HEK293 (cell line): ENCODE data around the gene DST.

Experiments used
- CTCF ChIA-PET: fragments of 350-600 bp; formaldehyde crosslinking; extraction: SDS; loops from one replicate; lab custom pipeline; 2021; ENCODE audit warnings: antibody characterized with exemption; lab: Yijun Ruan, JAX
- POLR2A ChIA-PET: fragments of 300-600 bp; formaldehyde crosslinking; extraction: SDS; loops from one replicate; lab custom pipeline; 2020; ENCODE audit warnings: antibody characterized with exemption, inconsistent platforms; lab: Yijun Ruan, JAX
- H3K27ac ChIP-seq: fragments of 200-500 bp; sonication (Bioruptor generic); 2 replicates; pipeline ENCODE4 v1.5.1; 2014; ENCODE audit warnings: low read depth, low read length, control low read depth, inconsistent platforms; ENCODE audit errors: extremely low read depth
- H3K36me3 ChIP-seq, 2 experiments: fragments of 200-500 bp in 1 of 2; sonication (Bioruptor generic) in 1 of 2; 1 replicate in 1 of 2; 2 replicates in 1 of 2; pipeline ENCODE4 v1.5.1; 2014 to 2017; ENCODE audit warnings: inconsistent platforms in 2 of 2, low read length in 2 of 2; ENCODE audit not compliant: control insufficient read depth in 2 of 2, insufficient read depth in 1 of 2
- H3K4me1 ChIP-seq: fragments of 200-500 bp; sonication (Bioruptor generic); 2 replicates; pipeline ENCODE4 v1.5.1; 2014; ENCODE audit warnings: mild to moderate bottlenecking, low read length, inconsistent platforms; ENCODE audit not compliant: control insufficient read depth, insufficient read depth
- H3K4me3 ChIP-seq: 2 replicates; pipeline ENCODE4 v1.5.1; 2011; ENCODE audit warnings: low read depth, mild to moderate bottlenecking, control low read depth, low read length, moderate library complexity
- H3K9me3 ChIP-seq: fragments of 200-500 bp; sonication (Bioruptor generic); 2 replicates; pipeline ENCODE4 v1.5.1; 2014; ENCODE audit warnings: low read depth, low read length, inconsistent platforms; ENCODE audit not compliant: control insufficient read depth, insufficient read depth
- BCL11A ChIP-seq: fragments of 450-650 bp; formaldehyde crosslinking; IDR thresholded peaks from 2 replicates; pipeline ENCODE4 v1.5.1; 2016; ENCODE audit warnings: low read depth, missing biosample characterization, missing genetic modification characterization
- EGR2 ChIP-seq: fragments of 450-650 bp; formaldehyde crosslinking; IDR thresholded peaks from 2 replicates; pipeline ENCODE4 v1.5.1; 2016; ENCODE audit warnings: low read depth, missing biosample characterization, missing genetic modification characterization
- HOXD13 ChIP-seq: sonication (generic); formaldehyde crosslinking; IDR thresholded peaks from 2 replicates; pipeline ENCODE4 v1.8.0; 2022; ENCODE audit warnings: missing genetic modification reagents, borderline replicate concordance
- IKZF3 ChIP-seq: fragments of 450-650 bp; IDR thresholded peaks from 2 replicates; pipeline ENCODE4 v1.5.0; 2018; ENCODE audit warnings: missing biosample characterization, mild to moderate bottlenecking, missing genetic modification characterization, moderate library complexity
- MYNN ChIP-seq: fragments of 450-650 bp; formaldehyde crosslinking; IDR thresholded peaks from 2 replicates; pipeline ENCODE4 v1.5.1; 2016; ENCODE audit warnings: missing biosample characterization, missing genetic modification characterization, borderline replicate concordance
- REPIN1 ChIP-seq: fragments of 450-650 bp; formaldehyde crosslinking; IDR thresholded peaks from 2 replicates; pipeline ENCODE4 v1.5.1; 2017; ENCODE audit warnings: missing biosample characterization, missing genetic modification characterization, low read depth
- SCRT2 ChIP-seq: fragments of 450-650 bp; formaldehyde crosslinking; IDR thresholded peaks from 2 replicates; pipeline ENCODE4 v1.5.1; 2016; ENCODE audit warnings: missing biosample characterization, missing genetic modification characterization
- SP2 ChIP-seq: fragments of 450-650 bp; formaldehyde crosslinking; IDR thresholded peaks from 2 replicates; pipeline ENCODE4 v1.5.1; 2016; ENCODE audit warnings: missing biosample characterization, missing genetic modification characterization
- YY1 ChIP-seq: fragments of 450-650 bp; formaldehyde crosslinking; IDR thresholded peaks from 2 replicates; pipeline ENCODE4 v1.5.1; 2018; ENCODE audit warnings: missing biosample characterization, missing genetic modification characterization
- ZEB2 ChIP-seq: fragments of 450-650 bp; formaldehyde crosslinking; IDR thresholded peaks from 2 replicates; pipeline ENCODE4 v1.5.1; 2016; ENCODE audit warnings: missing biosample characterization, missing genetic modification characterization
- ZFP3 ChIP-seq: fragments of 450-650 bp; formaldehyde crosslinking; IDR thresholded peaks from 2 replicates; pipeline ENCODE4 v1.5.1; 2016; ENCODE audit warnings: low read depth, missing biosample characterization, missing genetic modification characterization
- ZNF223 ChIP-seq: fragments of 450-650 bp; formaldehyde crosslinking; IDR thresholded peaks from 2 replicates; pipeline ENCODE4 v1.5.1; 2016; ENCODE audit warnings: missing biosample characterization, missing genetic modification characterization
- ZNF341 ChIP-seq: fragments of 450-650 bp; formaldehyde crosslinking; IDR thresholded peaks from 2 replicates; pipeline ENCODE4; 2016; ENCODE audit warnings: low read depth, missing biosample characterization, missing genetic modification characterization
- ZNF350 ChIP-seq: fragments of 450-650 bp; formaldehyde crosslinking; IDR thresholded peaks from 2 replicates; pipeline ENCODE4 v1.5.0; 2017; ENCODE audit warnings: missing biosample characterization, mild to moderate bottlenecking, missing genetic modification characterization
- ZNF391 ChIP-seq: fragments of 450-650 bp; formaldehyde crosslinking; IDR thresholded peaks from 2 replicates; pipeline ENCODE4 v1.5.1; 2016; ENCODE audit warnings: low read depth, missing biosample characterization, missing genetic modification characterization, borderline replicate concordance
- ZNF423 ChIP-seq: fragments of 450-650 bp; formaldehyde crosslinking; IDR thresholded peaks from 2 replicates; pipeline ENCODE4 v1.5.1; 2016; ENCODE audit warnings: missing biosample characterization, missing genetic modification characterization
- ZNF621 ChIP-seq: fragments of 450-650 bp; formaldehyde crosslinking; IDR thresholded peaks from 2 replicates; pipeline ENCODE4 v1.5.1; 2017; ENCODE audit warnings: missing biosample characterization, missing genetic modification characterization
- ZNF624 ChIP-seq: fragments of 450-650 bp; formaldehyde crosslinking; IDR thresholded peaks from 2 replicates; pipeline ENCODE4 v1.5.1; 2017; ENCODE audit warnings: missing biosample characterization, missing genetic modification characterization
- TF ChIP-seq, protein P1 (sequence below): fragments of 450-650 bp; formaldehyde crosslinking; IDR thresholded peaks from 2 replicates; pipeline ENCODE4 v1.5.1; 2017; ENCODE audit warnings: missing biosample characterization, missing genetic modification characterization
- TF ChIP-seq, protein P2 (sequence below): fragments of 450-650 bp; formaldehyde crosslinking; IDR thresholded peaks from 2 replicates; pipeline ENCODE4 v1.5.1; 2016; ENCODE audit warnings: missing biosample characterization, missing genetic modification characterization
- TF ChIP-seq, protein P3 (sequence below): fragments of 450-650 bp; formaldehyde crosslinking; IDR thresholded peaks from 2 replicates; pipeline ENCODE4; 2016; ENCODE audit warnings: missing biosample characterization, missing genetic modification characterization
- TF ChIP-seq, protein P4 (sequence below): fragments of 450-650 bp; formaldehyde crosslinking; IDR thresholded peaks from 2 replicates; pipeline ENCODE4 v1.5.1; 2016; ENCODE audit warnings: missing biosample characterization, missing genetic modification characterization

DST gene

DNA sequence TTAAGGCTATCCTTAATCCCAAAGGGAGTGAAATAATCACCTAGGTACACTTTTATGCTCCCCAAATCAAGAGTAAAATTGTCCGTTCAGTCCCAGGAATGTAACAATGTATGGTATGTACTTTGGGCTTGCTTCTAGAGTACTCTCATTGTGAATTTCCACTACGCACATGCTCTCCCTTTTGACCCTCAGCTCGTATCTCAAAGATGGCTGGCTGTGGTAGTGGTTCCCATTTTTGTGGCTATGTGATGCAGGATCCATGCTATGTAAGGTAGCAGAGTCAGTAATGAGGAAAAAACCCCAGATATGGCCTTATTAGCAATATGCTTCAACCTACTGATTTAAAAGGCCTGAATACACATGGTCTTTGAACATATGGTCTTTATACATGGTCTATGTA, 133.7 kb downstream of the DST start (continued):
- TF ChIP-seq, protein P1, sequence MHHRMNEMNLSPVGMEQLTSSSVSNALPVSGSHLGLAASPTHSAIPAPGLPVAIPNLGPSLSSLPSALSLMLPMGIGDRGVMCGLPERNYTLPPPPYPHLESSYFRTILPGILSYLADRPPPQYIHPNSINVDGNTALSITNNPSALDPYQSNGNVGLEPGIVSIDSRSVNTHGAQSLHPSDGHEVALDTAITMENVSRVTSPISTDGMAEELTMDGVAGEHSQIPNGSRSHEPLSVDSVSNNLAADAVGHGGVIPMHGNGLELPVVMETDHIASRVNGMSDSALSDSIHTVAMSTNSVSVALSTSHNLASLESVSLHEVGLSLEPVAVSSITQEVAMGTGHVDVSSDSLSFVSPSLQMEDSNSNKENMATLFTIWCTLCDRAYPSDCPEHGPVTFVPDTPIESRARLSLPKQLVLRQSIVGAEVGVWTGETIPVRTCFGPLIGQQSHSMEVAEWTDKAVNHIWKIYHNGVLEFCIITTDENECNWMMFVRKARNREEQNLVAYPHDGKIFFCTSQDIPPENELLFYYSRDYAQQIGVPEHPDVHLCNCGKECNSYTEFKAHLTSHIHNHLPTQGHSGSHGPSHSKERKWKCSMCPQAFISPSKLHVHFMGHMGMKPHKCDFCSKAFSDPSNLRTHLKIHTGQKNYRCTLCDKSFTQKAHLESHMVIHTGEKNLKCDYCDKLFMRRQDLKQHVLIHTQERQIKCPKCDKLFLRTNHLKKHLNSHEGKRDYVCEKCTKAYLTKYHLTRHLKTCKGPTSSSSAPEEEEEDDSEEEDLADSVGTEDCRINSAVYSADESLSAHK (tag by site-specific recombination): no peak
- TF ChIP-seq REPIN1 (tag by site-specific recombination) (no peak), HOXD13 (CRISPR knock-in tag) (no peak)

DNA sequence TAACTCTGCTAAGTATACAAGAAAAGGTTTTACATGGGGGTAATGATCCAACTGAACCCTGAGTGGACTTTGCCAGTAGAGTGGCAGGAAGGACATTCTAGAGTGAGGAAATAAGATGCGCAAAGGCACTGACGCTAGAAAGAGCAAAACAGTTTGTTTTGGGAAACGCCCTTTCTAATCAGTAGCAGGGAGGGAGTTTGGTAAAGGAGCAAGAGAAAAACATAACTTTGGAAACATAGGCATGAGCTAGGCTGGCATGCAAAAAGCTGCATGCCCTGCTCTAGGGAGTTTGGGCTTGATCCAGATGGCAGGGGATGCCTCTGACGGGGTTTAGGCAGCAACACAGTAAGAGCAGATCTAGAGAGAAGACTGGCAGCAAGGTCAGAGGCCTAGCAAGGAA, 135.2 kb downstream of the DST start:
- H3K4me1 ChIP-seq: no peaks in the 10 kb centered on the region
- H3K36me3 ChIP-seq: peaks cover 43 to 46% of the 10 kb centered on the region in 2 experiments
- TF ChIP-seq, protein P2, sequence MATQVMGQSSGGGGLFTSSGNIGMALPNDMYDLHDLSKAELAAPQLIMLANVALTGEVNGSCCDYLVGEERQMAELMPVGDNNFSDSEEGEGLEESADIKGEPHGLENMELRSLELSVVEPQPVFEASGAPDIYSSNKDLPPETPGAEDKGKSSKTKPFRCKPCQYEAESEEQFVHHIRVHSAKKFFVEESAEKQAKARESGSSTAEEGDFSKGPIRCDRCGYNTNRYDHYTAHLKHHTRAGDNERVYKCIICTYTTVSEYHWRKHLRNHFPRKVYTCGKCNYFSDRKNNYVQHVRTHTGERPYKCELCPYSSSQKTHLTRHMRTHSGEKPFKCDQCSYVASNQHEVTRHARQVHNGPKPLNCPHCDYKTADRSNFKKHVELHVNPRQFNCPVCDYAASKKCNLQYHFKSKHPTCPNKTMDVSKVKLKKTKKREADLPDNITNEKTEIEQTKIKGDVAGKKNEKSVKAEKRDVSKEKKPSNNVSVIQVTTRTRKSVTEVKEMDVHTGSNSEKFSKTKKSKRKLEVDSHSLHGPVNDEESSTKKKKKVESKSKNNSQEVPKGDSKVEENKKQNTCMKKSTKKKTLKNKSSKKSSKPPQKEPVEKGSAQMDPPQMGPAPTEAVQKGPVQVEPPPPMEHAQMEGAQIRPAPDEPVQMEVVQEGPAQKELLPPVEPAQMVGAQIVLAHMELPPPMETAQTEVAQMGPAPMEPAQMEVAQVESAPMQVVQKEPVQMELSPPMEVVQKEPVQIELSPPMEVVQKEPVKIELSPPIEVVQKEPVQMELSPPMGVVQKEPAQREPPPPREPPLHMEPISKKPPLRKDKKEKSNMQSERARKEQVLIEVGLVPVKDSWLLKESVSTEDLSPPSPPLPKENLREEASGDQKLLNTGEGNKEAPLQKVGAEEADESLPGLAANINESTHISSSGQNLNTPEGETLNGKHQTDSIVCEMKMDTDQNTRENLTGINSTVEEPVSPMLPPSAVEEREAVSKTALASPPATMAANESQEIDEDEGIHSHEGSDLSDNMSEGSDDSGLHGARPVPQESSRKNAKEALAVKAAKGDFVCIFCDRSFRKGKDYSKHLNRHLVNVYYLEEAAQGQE (tag by site-specific recombination): no peak
- TF ChIP-seq ZNF350 (tag by site-specific recombination): no peak
- TF ChIP-seq, protein P3, sequence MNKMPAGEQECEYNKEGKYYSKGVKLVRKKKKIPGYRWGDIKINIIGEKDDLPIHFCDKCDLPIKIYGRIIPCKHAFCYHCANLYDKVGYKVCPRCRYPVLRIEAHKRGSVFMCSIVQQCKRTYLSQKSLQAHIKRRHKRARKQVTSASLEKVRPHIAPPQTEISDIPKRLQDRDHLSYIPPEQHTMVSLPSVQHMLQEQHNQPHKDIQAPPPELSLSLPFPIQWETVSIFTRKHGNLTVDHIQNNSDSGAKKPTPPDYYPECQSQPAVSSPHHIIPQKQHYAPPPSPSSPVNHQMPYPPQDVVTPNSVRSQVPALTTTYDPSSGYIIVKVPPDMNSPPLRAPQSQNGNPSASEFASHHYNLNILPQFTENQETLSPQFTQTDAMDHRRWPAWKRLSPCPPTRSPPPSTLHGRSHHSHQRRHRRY: no peak
- no peak for TF ChIP-seq EGR2 (tag by site-specific recombination)
- no peak for TF ChIP-seq YY1
- no peak for TF ChIP-seq MYNN (tag by site-specific recombination)
- no peak for TF ChIP-seq ZFP3
- TF ChIP-seq, protein P1 (tag by site-specific recombination): no peak
- TF ChIP-seq ZNF423 (tag by site-specific recombination): no peak
- TF ChIP-seq IKZF3 (tag by site-specific recombination): no peak
- TF ChIP-seq SCRT2: no peak
- TF ChIP-seq ZEB2 (tag by site-specific recombination): no peak
- no peak for TF ChIP-seq BCL11A
- TF ChIP-seq, protein P4, sequence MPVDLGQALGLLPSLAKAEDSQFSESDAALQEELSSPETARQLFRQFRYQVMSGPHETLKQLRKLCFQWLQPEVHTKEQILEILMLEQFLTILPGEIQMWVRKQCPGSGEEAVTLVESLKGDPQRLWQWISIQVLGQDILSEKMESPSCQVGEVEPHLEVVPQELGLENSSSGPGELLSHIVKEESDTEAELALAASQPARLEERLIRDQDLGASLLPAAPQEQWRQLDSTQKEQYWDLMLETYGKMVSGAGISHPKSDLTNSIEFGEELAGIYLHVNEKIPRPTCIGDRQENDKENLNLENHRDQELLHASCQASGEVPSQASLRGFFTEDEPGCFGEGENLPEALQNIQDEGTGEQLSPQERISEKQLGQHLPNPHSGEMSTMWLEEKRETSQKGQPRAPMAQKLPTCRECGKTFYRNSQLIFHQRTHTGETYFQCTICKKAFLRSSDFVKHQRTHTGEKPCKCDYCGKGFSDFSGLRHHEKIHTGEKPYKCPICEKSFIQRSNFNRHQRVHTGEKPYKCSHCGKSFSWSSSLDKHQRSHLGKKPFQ (tag by site-specific recombination): no peak
- TF ChIP-seq SP2 (tag by site-specific recombination): no peak
- TF ChIP-seq ZNF223 (tag by site-specific recombination): no peak
- TF ChIP-seq ZNF624: no peak
- TF ChIP-seq ZNF341 (tag by site-specific recombination): no peak
- TF ChIP-seq ZNF621 (tag by site-specific recombination): no peak
- no peak for TF ChIP-seq ZNF391
- TF ChIP-seq, all 188 proteins: peak for 0
- CTCF ChIA-PET: no interaction called here
- POLR2A ChIA-PET: no interaction called here
- Histone ChIP-seq H3K4me3 (no peak overlapping the region), H3K27ac (no peak overlapping the region), H3K9me3 (no peaks in the 10 kb centered on the region)
